Neural cell (in vitro differentiated cells): ENCODE measurements around the gene TAF1C.

Experiments
- EP300 ChIP-seq: fragments of 450-650 bp; conservative IDR thresholded peaks from 2 replicates; pipeline ENCODE4 v1.6.1; 2014; ENCODE audit warnings: antibody characterized with exemption, mild to moderate bottlenecking, moderate library complexity; ENCODE audit not compliant: poor library complexity, severe bottlenecking
- EZH2 ChIP-seq: fragments of 200-600, 300-800 bp; shearing (Covaris generic), sonication (generic); IDR thresholded peaks from 2 replicates; pipeline ENCODE4 v1.6.1; 2014; ENCODE audit warnings: antibody characterized with exemption, low read length, borderline replicate concordance, mild to moderate bottlenecking; ENCODE audit not compliant: insufficient read depth, poor library complexity, severe bottlenecking
- MXI1 ChIP-seq: fragments of 450-650 bp; conservative IDR thresholded peaks from 2 replicates; pipeline ENCODE4 v1.6.1; 2014; ENCODE audit warnings: antibody characterized with exemption, mild to moderate bottlenecking; ENCODE audit not compliant: poor library complexity, severe bottlenecking
- POLR2AphosphoS5 ChIP-seq: IDR thresholded peaks from 2 replicates; pipeline ENCODE4 v1.6.1; 2012
- RAD21 ChIP-seq: fragments of 450-650 bp; conservative IDR thresholded peaks from 2 replicates; pipeline ENCODE4 v1.6.1; 2014; ENCODE audit warnings: antibody characterized with exemption, mild to moderate bottlenecking, moderate library complexity
- TAF1 ChIP-seq: IDR thresholded peaks from 2 replicates; pipeline ENCODE4 v1.6.1; 2012; ENCODE audit warnings: low read depth
- TF ChIP-seq, protein P1 (sequence below): fragments of 450-650 bp; IDR thresholded peaks from 2 replicates; pipeline ENCODE4 v1.5.1; 2014; ENCODE audit warnings: antibody characterized with exemption, mild to moderate bottlenecking, moderate library complexity; ENCODE audit not compliant: poor library complexity, severe bottlenecking

DNA sequence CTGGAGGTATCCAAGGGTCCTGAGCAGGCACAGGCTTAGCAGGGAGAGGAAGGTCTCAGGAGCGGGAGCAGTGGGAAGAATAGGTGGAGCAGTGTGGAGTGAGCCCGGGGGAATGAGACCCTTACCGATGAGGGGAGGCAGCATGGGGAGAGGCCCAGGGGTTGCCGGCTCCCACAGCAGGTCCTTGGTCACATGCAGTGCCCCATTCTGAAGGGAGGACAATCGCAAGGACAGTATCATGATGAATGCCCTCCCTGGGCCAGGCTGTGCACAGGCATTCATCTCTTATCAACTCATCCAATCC is 3.3 kb downstream of the TAF1C start:
- TF ChIP-seq, protein P1, sequence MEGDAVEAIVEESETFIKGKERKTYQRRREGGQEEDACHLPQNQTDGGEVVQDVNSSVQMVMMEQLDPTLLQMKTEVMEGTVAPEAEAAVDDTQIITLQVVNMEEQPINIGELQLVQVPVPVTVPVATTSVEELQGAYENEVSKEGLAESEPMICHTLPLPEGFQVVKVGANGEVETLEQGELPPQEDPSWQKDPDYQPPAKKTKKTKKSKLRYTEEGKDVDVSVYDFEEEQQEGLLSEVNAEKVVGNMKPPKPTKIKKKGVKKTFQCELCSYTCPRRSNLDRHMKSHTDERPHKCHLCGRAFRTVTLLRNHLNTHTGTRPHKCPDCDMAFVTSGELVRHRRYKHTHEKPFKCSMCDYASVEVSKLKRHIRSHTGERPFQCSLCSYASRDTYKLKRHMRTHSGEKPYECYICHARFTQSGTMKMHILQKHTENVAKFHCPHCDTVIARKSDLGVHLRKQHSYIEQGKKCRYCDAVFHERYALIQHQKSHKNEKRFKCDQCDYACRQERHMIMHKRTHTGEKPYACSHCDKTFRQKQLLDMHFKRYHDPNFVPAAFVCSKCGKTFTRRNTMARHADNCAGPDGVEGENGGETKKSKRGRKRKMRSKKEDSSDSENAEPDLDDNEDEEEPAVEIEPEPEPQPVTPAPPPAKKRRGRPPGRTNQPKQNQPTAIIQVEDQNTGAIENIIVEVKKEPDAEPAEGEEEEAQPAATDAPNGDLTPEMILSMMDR = no peak
- no peak for TF ChIP-seq POLR2AphosphoS5
- TF ChIP-seq EP300 = no peak
- TF ChIP-seq EZH2 = no peak
- TF ChIP-seq RAD21 = no peak
- TF ChIP-seq MXI1 = no peak
- TF ChIP-seq TAF1 = no peak
